ENCODE data around the gene EXOC3L4. TPM values are rescaled to one million over a fixed set of nuclear protein-coding genes. Genes with fewer than 3 reads are reported as not detected.

Gene EXOC3L4
- total and polyA plus RNA-seq, 4 donors = 0.45 to 0.52 (median 0.50) TPM; not detected in 1

DNA sequence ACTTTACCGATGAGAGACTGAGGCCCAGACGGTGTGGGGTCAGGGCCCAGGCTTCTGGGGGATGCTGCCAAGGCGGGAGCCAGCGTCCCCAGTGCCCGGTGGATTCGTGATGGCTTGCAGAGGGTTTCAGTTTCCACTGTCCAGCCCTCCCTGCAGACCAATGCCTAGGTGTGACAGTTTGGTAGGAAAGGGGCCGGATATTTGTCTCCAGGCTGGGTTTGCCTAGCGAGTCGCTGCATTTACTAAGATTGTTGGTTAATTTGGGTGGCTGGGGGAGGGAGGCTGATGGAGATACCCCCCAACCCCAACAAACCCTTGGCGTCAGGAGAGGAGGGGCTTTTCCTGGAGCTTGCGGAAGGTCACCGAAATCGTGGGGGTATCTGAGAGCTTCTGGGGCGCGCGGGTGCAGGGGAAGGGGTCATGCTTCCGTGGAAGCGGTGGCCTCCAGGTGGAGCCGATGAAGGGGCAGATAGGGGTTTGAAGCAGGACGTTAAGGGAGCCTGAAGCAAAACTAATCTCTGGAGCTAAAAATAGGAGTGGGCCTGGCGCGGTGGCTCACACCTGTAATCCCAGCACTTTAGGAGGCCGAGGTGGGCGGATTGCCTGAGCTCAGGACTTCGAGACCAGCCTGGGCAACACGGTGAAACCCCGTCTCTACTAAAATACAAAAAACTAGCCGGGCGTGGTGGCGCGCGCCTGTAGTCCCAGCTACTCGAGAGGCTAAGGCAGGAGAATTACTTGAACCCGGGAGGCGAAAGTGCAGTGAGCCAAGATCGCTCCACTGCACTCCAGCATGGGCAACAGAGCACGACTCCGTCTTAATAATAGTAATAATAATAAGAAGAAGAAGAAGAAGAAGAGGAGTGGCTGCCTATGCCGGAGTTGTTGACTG, 36.1 kb upstream of the EXOC3L4 start:
- 36% methylated on average over 29 of the region's 39 CpGs for WGBS (ENCODE audit: insufficient coverage)
- DNase-seq (ENCODE audit: low read depth in 4 of 6, low spot score in 6 of 6) = no peak
- H3K27ac ChIP-seq (ENCODE audit: low read depth, low read length) = peak overlapping the region; percentile 67
- H3K27me3 ChIP-seq (ENCODE audit: control insufficient read depth, insufficient read depth, low read length) = no peaks in the 10 kb centered on the region
- H3K4me3 ChIP-seq (ENCODE audit: low read depth, low read length) = peak overlapping the region; percentile 74
- H3K36me3 ChIP-seq (ENCODE audit: control insufficient read depth, insufficient read depth, low read length) = no peaks in the 10 kb centered on the region
- H3K4me1 ChIP-seq (ENCODE audit: control insufficient read depth, insufficient read depth, low read length) = peaks cover 29% of the 10 kb centered on the region
- H3K9me3 ChIP-seq (ENCODE audit: control insufficient read depth, insufficient read depth, low read length) = no peaks in the 10 kb centered on the region

GRCh38 chr14:103059556-103059955, 35.0 kb upstream of the EXOC3L4 start:
- Histone ChIP-seq H3K27me3 (ENCODE audit: control insufficient read depth, insufficient read depth, low read length) (no peaks in the 10 kb centered on the region), H3K27ac (ENCODE audit: low read depth, low read length) (no peak overlapping the region), H3K4me1 (ENCODE audit: control insufficient read depth, insufficient read depth, low read length) (peaks cover 29% of the 10 kb centered on the region), H3K4me3 (ENCODE audit: low read depth, low read length) (no peak overlapping the region), H3K36me3 (ENCODE audit: control insufficient read depth, insufficient read depth, low read length) (no peaks in the 10 kb centered on the region), H3K9me3 (ENCODE audit: control insufficient read depth, insufficient read depth, low read length) (no peaks in the 10 kb centered on the region)
- 80% methylated on average over 2 of the region's 5 CpGs for WGBS (ENCODE audit: insufficient coverage)
- no peak for DNase-seq (ENCODE audit: low read depth in 4 of 6, low spot score in 6 of 6)

- peaks cover 21% of the 10 kb centered on the region for H3K4me1 ChIP-seq (ENCODE audit: control insufficient read depth, insufficient read depth, low read length)
- WGBS (ENCODE audit: insufficient coverage) = 98% methylated on average over 3 of the region's 6 CpGs
- H3K27me3 ChIP-seq (ENCODE audit: control insufficient read depth, insufficient read depth, low read length) = no peaks in the 10 kb centered on the region
- DNase-seq (ENCODE audit: low read depth in 4 of 6, low spot score in 6 of 6) = no peak
- H3K4me3 ChIP-seq (ENCODE audit: low read depth, low read length) = no peak overlapping the region
- no peaks in the 10 kb centered on the region for H3K36me3 ChIP-seq (ENCODE audit: control insufficient read depth, insufficient read depth, low read length)
- no peaks in the 10 kb centered on the region for H3K9me3 ChIP-seq (ENCODE audit: control insufficient read depth, insufficient read depth, low read length)
- no peak overlapping the region for H3K27ac ChIP-seq (ENCODE audit: low read depth, low read length)
These were observed 33.0 kb upstream of the EXOC3L4 start for GRCh38 chr14:103061482-103061976.

- WGBS (ENCODE audit: insufficient coverage) = no CpG with 5 or more reads among the region's 4 CpGs
- Histone ChIP-seq H3K27ac (ENCODE audit: low read depth, low read length) (no peak overlapping the region), H3K36me3 (ENCODE audit: control insufficient read depth, insufficient read depth, low read length) (peaks cover 2% of the 10 kb centered on the region), H3K4me3 (ENCODE audit: low read depth, low read length) (no peak overlapping the region), H3K9me3 (ENCODE audit: control insufficient read depth, insufficient read depth, low read length) (no peaks in the 10 kb centered on the region), H3K4me1 (ENCODE audit: control insufficient read depth, insufficient read depth, low read length) (peaks cover 5% of the 10 kb centered on the region), H3K27me3 (ENCODE audit: control insufficient read depth, insufficient read depth, low read length) (no peaks in the 10 kb centered on the region)
- DNase-seq (ENCODE audit: low read depth in 4 of 6, low spot score in 6 of 6) = no peak
These were observed 30.1 kb upstream of the EXOC3L4 start for GRCh38 chr14:103064436-103064835.

GRCh38 chr14:103064978-103065377, 29.5 kb upstream of the EXOC3L4 start:
- WGBS (ENCODE audit: insufficient coverage) = 100% methylated on average over 4 of the region's 12 CpGs
- peaks cover 2% of the 10 kb centered on the region for H3K36me3 ChIP-seq (ENCODE audit: control insufficient read depth, insufficient read depth, low read length)

GRCh38 chr14:103065861-103066260, 28.7 kb upstream of the EXOC3L4 start:
- H3K27me3 ChIP-seq (ENCODE audit: control insufficient read depth, insufficient read depth, low read length) = no peaks in the 10 kb centered on the region
- WGBS (ENCODE audit: insufficient coverage) = 92% methylated on average over 2 of the region's 7 CpGs
- H3K9me3 ChIP-seq (ENCODE audit: control insufficient read depth, insufficient read depth, low read length) = no peaks in the 10 kb centered on the region
- no peaks in the 10 kb centered on the region for H3K4me1 ChIP-seq (ENCODE audit: control insufficient read depth, insufficient read depth, low read length)
- no peak overlapping the region for H3K4me3 ChIP-seq (ENCODE audit: low read depth, low read length)
- DNase-seq (ENCODE audit: low read depth in 4 of 6, low spot score in 6 of 6) = no peak
- peaks cover 2% of the 10 kb centered on the region for H3K36me3 ChIP-seq (ENCODE audit: control insufficient read depth, insufficient read depth, low read length)
- H3K27ac ChIP-seq (ENCODE audit: low read depth, low read length) = no peak overlapping the region

More at GRCh38 chr14:103064978-103065377, 29.5 kb upstream of the EXOC3L4 start:
- H3K27me3 ChIP-seq (ENCODE audit: control insufficient read depth, insufficient read depth, low read length) = no peaks in the 10 kb centered on the region
- no peak overlapping the region for H3K27ac ChIP-seq (ENCODE audit: low read depth, low read length)
- H3K4me1 ChIP-seq (ENCODE audit: control insufficient read depth, insufficient read depth, low read length) = no peaks in the 10 kb centered on the region
- H3K9me3 ChIP-seq (ENCODE audit: control insufficient read depth, insufficient read depth, low read length) = no peaks in the 10 kb centered on the region
- no peak overlapping the region for H3K4me3 ChIP-seq (ENCODE audit: low read depth, low read length)
- DNase-seq (ENCODE audit: low read depth in 4 of 6, low spot score in 6 of 6) = no peak

- no peak overlapping the region for H3K27ac ChIP-seq (ENCODE audit: low read depth, low read length)
- no peaks in the 10 kb centered on the region for H3K9me3 ChIP-seq (ENCODE audit: control insufficient read depth, insufficient read depth, low read length)
- peaks cover 2% of the 10 kb centered on the region for H3K36me3 ChIP-seq (ENCODE audit: control insufficient read depth, insufficient read depth, low read length)
- no peaks in the 10 kb centered on the region for H3K4me1 ChIP-seq (ENCODE audit: control insufficient read depth, insufficient read depth, low read length)
- DNase-seq (ENCODE audit: low read depth in 4 of 6, low spot score in 6 of 6) = no peak
- no peak overlapping the region for H3K4me3 ChIP-seq (ENCODE audit: low read depth, low read length)
- no peaks in the 10 kb centered on the region for H3K27me3 ChIP-seq (ENCODE audit: control insufficient read depth, insufficient read depth, low read length)
- 71% methylated on average over 6 of the region's 9 CpGs for WGBS (ENCODE audit: insufficient coverage)
These were observed 28.1 kb upstream of the EXOC3L4 start for GRCh38 chr14:103066399-103066798.

GRCh38 chr14:103067231-103067954, 27.1 kb upstream of the EXOC3L4 start:
- Histone ChIP-seq H3K4me1 (ENCODE audit: control insufficient read depth, insufficient read depth, low read length) (no peaks in the 10 kb centered on the region), H3K27me3 (ENCODE audit: control insufficient read depth, insufficient read depth, low read length) (no peaks in the 10 kb centered on the region), H3K4me3 (ENCODE audit: low read depth, low read length) (no peak overlapping the region), H3K27ac (ENCODE audit: low read depth, low read length) (no peak overlapping the region), H3K36me3 (ENCODE audit: control insufficient read depth, insufficient read depth, low read length) (peaks cover 2% of the 10 kb centered on the region), H3K9me3 (ENCODE audit: control insufficient read depth, insufficient read depth, low read length) (no peaks in the 10 kb centered on the region)
- WGBS (ENCODE audit: insufficient coverage) = 70% methylated on average over 7 of the region's 8 CpGs
- no peak for DNase-seq (ENCODE audit: low read depth in 4 of 6, low spot score in 6 of 6)

- Histone ChIP-seq H3K36me3 (ENCODE audit: control insufficient read depth, insufficient read depth, low read length) (peaks cover 2% of the 10 kb centered on the region), H3K27ac (ENCODE audit: low read depth, low read length) (no peak overlapping the region), H3K4me1 (ENCODE audit: control insufficient read depth, insufficient read depth, low read length) (no peaks in the 10 kb centered on the region), H3K4me3 (ENCODE audit: low read depth, low read length) (no peak overlapping the region), H3K27me3 (ENCODE audit: control insufficient read depth, insufficient read depth, low read length) (no peaks in the 10 kb centered on the region), H3K9me3 (ENCODE audit: control insufficient read depth, insufficient read depth, low read length) (no peaks in the 10 kb centered on the region)
- DNase-seq (ENCODE audit: low read depth in 4 of 6, low spot score in 6 of 6) = no peak
- WGBS (ENCODE audit: insufficient coverage) = 71% methylated on average over 16 of the region's 22 CpGs
These were observed 26.0 kb upstream of the EXOC3L4 start for GRCh38 chr14:103068351-103069073.
